Stomach (tissue), 4 donors: ENCODE measurements around the gene SLITRK3.

Experiments used
- POLR2A ChIP-seq, 4 donors: fragments of 450-650 bp; IDR thresholded peaks; one replicate each; pipeline ENCODE4 v1.6.1; 2016; ENCODE audit warnings: antibody characterized with exemption in 4 of 4, control low read depth in 2 of 4, mild to moderate bottlenecking in 1 of 4, moderate library complexity in 1 of 4
- POLR2AphosphoS5 ChIP-seq, 3 donors: sonication (generic); formaldehyde crosslinking; IDR thresholded peaks; one replicate each; pipeline ENCODE4 v1.6.1; 2016; ENCODE audit warnings: antibody characterized with exemption in 3 of 3
- TF ChIP-seq, protein P1 (sequence below), 7 experiments: fragments of 450-650 bp in 4 of 7; fragments of 200-600 bp in 3 of 7; sonication (generic) in 3 of 7; IDR thresholded peaks; one replicate each; pipeline ENCODE4 v1.5.1; 2016 to 2019; ENCODE audit warnings: antibody characterized with exemption in 7 of 7, control low read depth in 2 of 7, mild to moderate bottlenecking in 1 of 7

DNA sequence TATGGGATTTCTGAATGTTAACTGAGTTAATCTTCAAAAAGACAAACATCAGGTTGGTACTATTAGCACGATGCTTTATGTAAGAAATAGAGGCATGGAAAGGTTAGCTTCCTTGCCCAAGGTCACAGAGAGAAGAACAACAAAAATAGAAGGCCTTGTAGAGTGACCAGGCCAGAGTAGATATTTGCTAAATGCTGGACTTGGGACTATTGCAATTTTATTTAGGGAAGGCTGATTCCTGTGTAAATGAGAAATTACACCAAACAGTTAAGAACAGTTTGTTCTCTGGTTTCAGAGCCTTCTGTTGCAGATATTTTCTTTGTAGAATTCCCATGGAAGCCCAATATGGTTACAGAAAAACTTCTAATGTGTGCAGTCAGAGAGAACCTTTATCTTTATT is 16.4 kb upstream of the SLITRK3 start:
- TF ChIP-seq, protein P1, sequence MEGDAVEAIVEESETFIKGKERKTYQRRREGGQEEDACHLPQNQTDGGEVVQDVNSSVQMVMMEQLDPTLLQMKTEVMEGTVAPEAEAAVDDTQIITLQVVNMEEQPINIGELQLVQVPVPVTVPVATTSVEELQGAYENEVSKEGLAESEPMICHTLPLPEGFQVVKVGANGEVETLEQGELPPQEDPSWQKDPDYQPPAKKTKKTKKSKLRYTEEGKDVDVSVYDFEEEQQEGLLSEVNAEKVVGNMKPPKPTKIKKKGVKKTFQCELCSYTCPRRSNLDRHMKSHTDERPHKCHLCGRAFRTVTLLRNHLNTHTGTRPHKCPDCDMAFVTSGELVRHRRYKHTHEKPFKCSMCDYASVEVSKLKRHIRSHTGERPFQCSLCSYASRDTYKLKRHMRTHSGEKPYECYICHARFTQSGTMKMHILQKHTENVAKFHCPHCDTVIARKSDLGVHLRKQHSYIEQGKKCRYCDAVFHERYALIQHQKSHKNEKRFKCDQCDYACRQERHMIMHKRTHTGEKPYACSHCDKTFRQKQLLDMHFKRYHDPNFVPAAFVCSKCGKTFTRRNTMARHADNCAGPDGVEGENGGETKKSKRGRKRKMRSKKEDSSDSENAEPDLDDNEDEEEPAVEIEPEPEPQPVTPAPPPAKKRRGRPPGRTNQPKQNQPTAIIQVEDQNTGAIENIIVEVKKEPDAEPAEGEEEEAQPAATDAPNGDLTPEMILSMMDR (IDR thresholded peaks at IDR 0.05): no peak
- no peak for TF ChIP-seq POLR2A (IDR thresholded peaks at IDR 0.05)
- TF ChIP-seq POLR2AphosphoS5 (IDR thresholded peaks at IDR 0.05): no peak
